IPS DF 4.7 (cell line): ENCODE measurements around the gene LY6G6D.
"Not testable (repeated sequence)": the region's sequence is repeated elsewhere in the genome, so short reads cannot be mapped to it uniquely, and the experiment has no call there.

Experiments used
- DNase-seq: peaks from one replicate; pipeline ENCODE4 v3.0.0-alpha.2; 2013; ENCODE audit warnings: low spot score; ENCODE audit errors: extremely low read depth

LY6G6D gene

GRCh38 chr6:31691564-31692108, 23.5 kb upstream of the LY6G6D start:
- no peak for DNase-seq

- no peak for DNase-seq
These were observed 22.8 kb upstream of the LY6G6D start for GRCh38 chr6:31692353-31692752.

GRCh38 chr6:31692886-31693285, 22.3 kb upstream of the LY6G6D start:
- no peak for DNase-seq

GRCh38 chr6:31693535-31693934, 21.6 kb upstream of the LY6G6D start:
- DNase-seq = no peak

GRCh38 chr6:31697555-31697954, 17.6 kb upstream of the LY6G6D start:
- no peak for DNase-seq

GRCh38 chr6:31700740-31701401, 14.3 kb upstream of the LY6G6D start:
- no peak for DNase-seq

GRCh38 chr6:31701666-31702404, 13.3 kb upstream of the LY6G6D start:
- DNase-seq = no peak

- no peak for DNase-seq
These were observed 12.7 kb upstream of the LY6G6D start for GRCh38 chr6:31702405-31702818.

GRCh38 chr6:31702819-31703716, 12.1 kb upstream of the LY6G6D start, which contains the start of gene ABHD16A:
Gene ABHD16A (minus strand): TSS chr6:31703324. CDS start chr6:31703281, 43 bp downstream.
- peak; percentile 95 for DNase-seq

GRCh38 chr6:31705931-31706330, 9.2 kb upstream of the LY6G6D start:
- DNase-seq = no peak

GRCh38 chr6:31706599-31706998, 8.5 kb upstream of the LY6G6D start, which contains the start of gene LY6G6F:
Gene LY6G6F (plus strand): TSS chr6:31706866. CDS start chr6:31706907, 41 bp downstream.
- DNase-seq = no peak

- DNase-seq = no peak
These were observed 7.4 kb upstream of the LY6G6D start for GRCh38 chr6:31707701-31708100.

- DNase-seq = no peak
These were observed 6.9 kb upstream of the LY6G6D start for GRCh38 chr6:31708224-31708623.

- DNase-seq = not testable (repeated sequence)
These were observed 6.0 kb upstream of the LY6G6D start for GRCh38 chr6:31709157-31709556.

- DNase-seq = no peak
These were observed 4.5 kb upstream of the LY6G6D start for GRCh38 chr6:31710523-31711219.

GRCh38 chr6:31711233-31711632, 3.9 kb upstream of the LY6G6D start:
- no peak for DNase-seq

- DNase-seq = no peak
These were observed 2.9 kb upstream of the LY6G6D start for GRCh38 chr6:31712296-31712695.

GRCh38 chr6:31713465-31713864, 1.7 kb upstream of the LY6G6D start:
- DNase-seq = no peak

GRCh38 chr6:31713991-31714684, 1.0 kb upstream of the LY6G6D start:
- DNase-seq = no peak

GRCh38 chr6:31717499-31718222, 2.5 kb downstream of the LY6G6D start:
- no peak for DNase-seq
